ENCODE data around the gene MBNL3. TPM values are rescaled to one million over a fixed set of nuclear protein-coding genes. Genes with fewer than 3 reads are reported as not detected.

Gene MBNL3
- total and polyA plus RNA-seq, 2 donors (not counting 3 experiments of a cell fraction or from before 2014, with no cell fraction given): 1.8 to 5.6 TPM

DNA sequence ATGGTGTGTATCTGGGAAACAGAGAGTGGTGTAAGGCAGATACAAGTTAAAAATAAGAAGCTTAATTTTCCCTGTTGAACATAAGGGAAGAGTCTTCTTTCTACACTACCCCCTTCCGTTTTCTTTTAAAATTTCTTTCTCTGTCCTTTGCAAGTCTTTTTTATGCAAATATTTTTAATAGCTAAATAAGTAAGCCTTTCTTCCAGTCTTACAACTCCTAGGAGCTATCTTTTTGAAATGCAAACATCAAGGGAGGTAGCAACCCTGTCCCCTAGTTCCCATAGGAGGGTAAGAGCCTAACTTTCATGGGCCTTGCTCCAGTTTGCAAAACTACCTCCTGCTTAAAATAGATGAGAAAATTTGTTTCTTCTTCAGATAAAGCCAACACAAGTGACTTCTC lies 121.5 kb downstream of the MBNL3 start:
- FAIRE-seq: no peak
- ChIA-PET CTCF (no interaction called here), POLR2A (no interaction called here)
- Histone ChIP-seq H3K9me3 (replicated peaks; ENCODE audit: control insufficient read depth, insufficient read depth, low read length) (no peaks in the 10 kb centered on the region), H3K36me3 (ENCODE audit: control insufficient read depth in 2 of 2, extremely low read depth in 1 of 2, insufficient read depth in 2 of 2, low read length in 2 of 2) (no peaks in the 10 kb centered on the region), H4K20me1 (replicated peaks; ENCODE audit: control insufficient read depth, extremely low read depth, insufficient read depth, low read length) (no peaks in the 10 kb centered on the region), H3K4me1 (ENCODE audit: control insufficient read depth, extremely low read depth, insufficient read depth, low read length) (no peaks in the 10 kb centered on the region), H2AFZ (ENCODE audit: low read depth, low read length) (no peak overlapping the region), H3K9me1 (replicated peaks; ENCODE audit: control insufficient read depth, extremely low read depth, insufficient read depth, low read length) (no peaks in the 10 kb centered on the region), H3K79me2 (ENCODE audit: control insufficient read depth, insufficient read depth, low read length) (no peaks in the 10 kb centered on the region), H3K27ac (ENCODE audit: insufficient read depth, low read depth, low read length) (no peak overlapping the region), H3K4me2 (ENCODE audit: insufficient read depth, low read length) (no peak overlapping the region), H3K4me3 (replicated peaks in 1 of 3; ENCODE audit: insufficient read depth in 1 of 3, low read depth in 1 of 3, low read length in 3 of 3) (no peak overlapping the region), H3K9ac (replicated peaks; ENCODE audit: extremely low read depth, insufficient read depth, low read length) (no peak overlapping the region), H3K27me3 (ENCODE audit: control insufficient read depth in 2 of 2, insufficient read depth in 2 of 2, low read length in 2 of 2) (no peaks in the 10 kb centered on the region)
- no TSS peak for BruUV-seq (replicated peaks)
- no peak for DNase-seq (ENCODE audit: low read depth, low spot score)
- dilution Hi-C loops (cut with MboI; ENCODE audit: extremely low pct_ligation_motif_present, low sequenced_read_pairs) (no loop called here), intact Hi-C loops (cut with micrococcal nuclease) (no loop called here)
- TF ChIP-seq POLR2AphosphoS5 (IDR thresholded peaks at IDR 0.05; ENCODE audit: insufficient read depth, low read depth, low read length): no peak
- TF ChIP-seq, protein P1, sequence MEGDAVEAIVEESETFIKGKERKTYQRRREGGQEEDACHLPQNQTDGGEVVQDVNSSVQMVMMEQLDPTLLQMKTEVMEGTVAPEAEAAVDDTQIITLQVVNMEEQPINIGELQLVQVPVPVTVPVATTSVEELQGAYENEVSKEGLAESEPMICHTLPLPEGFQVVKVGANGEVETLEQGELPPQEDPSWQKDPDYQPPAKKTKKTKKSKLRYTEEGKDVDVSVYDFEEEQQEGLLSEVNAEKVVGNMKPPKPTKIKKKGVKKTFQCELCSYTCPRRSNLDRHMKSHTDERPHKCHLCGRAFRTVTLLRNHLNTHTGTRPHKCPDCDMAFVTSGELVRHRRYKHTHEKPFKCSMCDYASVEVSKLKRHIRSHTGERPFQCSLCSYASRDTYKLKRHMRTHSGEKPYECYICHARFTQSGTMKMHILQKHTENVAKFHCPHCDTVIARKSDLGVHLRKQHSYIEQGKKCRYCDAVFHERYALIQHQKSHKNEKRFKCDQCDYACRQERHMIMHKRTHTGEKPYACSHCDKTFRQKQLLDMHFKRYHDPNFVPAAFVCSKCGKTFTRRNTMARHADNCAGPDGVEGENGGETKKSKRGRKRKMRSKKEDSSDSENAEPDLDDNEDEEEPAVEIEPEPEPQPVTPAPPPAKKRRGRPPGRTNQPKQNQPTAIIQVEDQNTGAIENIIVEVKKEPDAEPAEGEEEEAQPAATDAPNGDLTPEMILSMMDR (IDR thresholded peaks at IDR 0.05; ENCODE audit: extremely low read depth in 1 of 2, insufficient read depth in 1 of 2, low read depth in 1 of 2, low read length in 2 of 2): no peak
- TF ChIP-seq, protein P2, sequence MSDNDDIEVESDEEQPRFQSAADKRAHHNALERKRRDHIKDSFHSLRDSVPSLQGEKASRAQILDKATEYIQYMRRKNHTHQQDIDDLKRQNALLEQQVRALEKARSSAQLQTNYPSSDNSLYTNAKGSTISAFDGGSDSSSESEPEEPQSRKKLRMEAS (IDR thresholded peaks at IDR 0.05; ENCODE audit: insufficient read depth, insufficient read length): no peak

DNA sequence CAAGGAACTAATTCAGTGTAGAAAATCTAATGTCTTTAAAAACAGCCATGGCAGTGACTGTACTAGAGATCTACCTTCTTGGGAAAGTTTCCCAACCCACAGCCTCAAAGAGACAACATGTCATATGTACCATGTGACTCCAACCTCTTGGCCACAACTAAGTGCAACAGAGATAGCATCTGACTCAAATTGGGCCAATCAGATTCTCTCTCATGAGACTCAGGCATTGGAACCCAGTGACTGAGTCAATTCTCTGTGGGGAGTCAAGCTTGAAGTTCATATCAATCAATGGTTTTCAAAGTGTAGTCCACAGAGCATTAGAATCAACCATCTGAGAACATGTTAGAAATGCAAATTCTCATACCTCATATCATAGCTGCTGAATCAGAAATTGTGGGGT lies 123.3 kb downstream of the MBNL3 start:
- POLR2A ChIA-PET: no interaction called here
- DNase-seq (ENCODE audit: low read depth, low spot score) (no peak), FAIRE-seq (no peak)
- no peaks in the 10 kb centered on the region for H3K9me3 ChIP-seq (replicated peaks; ENCODE audit: control insufficient read depth, insufficient read depth, low read length)
- no peak overlapping the region for H3K4me3 ChIP-seq (replicated peaks in 1 of 3; ENCODE audit: insufficient read depth in 1 of 3, low read depth in 1 of 3, low read length in 3 of 3)
- no peak for TF ChIP-seq POLR2AphosphoS5 (IDR thresholded peaks at IDR 0.05; ENCODE audit: insufficient read depth, low read depth, low read length)
- TF ChIP-seq MYC (IDR thresholded peaks at IDR 0.05; ENCODE audit: low read depth, low read length): no peak
- no peak for TF ChIP-seq FOS (IDR thresholded peaks at IDR 0.05; ENCODE audit: borderline replicate concordance, insufficient read depth, low read length)
- no TSS peak for BruUV-seq (replicated peaks)
- CTCF ChIA-PET: no interaction called here
- no peaks in the 10 kb centered on the region for H3K27me3 ChIP-seq (ENCODE audit: control insufficient read depth in 2 of 2, insufficient read depth in 2 of 2, low read length in 2 of 2)
- H2AFZ ChIP-seq (ENCODE audit: low read depth, low read length): no peak overlapping the region
- H3K4me1 ChIP-seq (ENCODE audit: control insufficient read depth, extremely low read depth, insufficient read depth, low read length): no peaks in the 10 kb centered on the region
- H3K9ac ChIP-seq (replicated peaks; ENCODE audit: extremely low read depth, insufficient read depth, low read length): no peak overlapping the region
- H3K36me3 ChIP-seq (ENCODE audit: control insufficient read depth in 2 of 2, extremely low read depth in 1 of 2, insufficient read depth in 2 of 2, low read length in 2 of 2): no peaks in the 10 kb centered on the region
- H3K27ac ChIP-seq (ENCODE audit: insufficient read depth, low read depth, low read length): no peak overlapping the region
- dilution Hi-C loops (cut with MboI; ENCODE audit: extremely low pct_ligation_motif_present, low sequenced_read_pairs) (no loop called here), intact Hi-C loops (cut with micrococcal nuclease) (no loop called here)
- H3K79me2 ChIP-seq (ENCODE audit: control insufficient read depth, insufficient read depth, low read length): no peaks in the 10 kb centered on the region
- no peaks in the 10 kb centered on the region for H4K20me1 ChIP-seq (replicated peaks; ENCODE audit: control insufficient read depth, extremely low read depth, insufficient read depth, low read length)
- no peaks in the 10 kb centered on the region for H3K9me1 ChIP-seq (replicated peaks; ENCODE audit: control insufficient read depth, extremely low read depth, insufficient read depth, low read length)
- no peak overlapping the region for H3K4me2 ChIP-seq (ENCODE audit: insufficient read depth, low read length)
